SU-DHL-6 (cell line): ENCODE data around the gene ADCY7.

Experiments used
- EZH2phosphoT487 ChIP-seq: fragments of 200-600 bp; sonication (generic), shearing (Covaris generic); conservative IDR thresholded peaks from 2 replicates; pipeline ENCODE4 v1.6.1; 2018; ENCODE audit warnings: mild to moderate bottlenecking, antibody characterized with exemption, low read length, moderate library complexity, mixed read lengths
- TF ChIP-seq, protein P1 (sequence below): fragments of 200-600 bp; sonication (generic); IDR thresholded peaks from one replicate; pipeline ENCODE4 v1.5.1; 2017; ENCODE audit warnings: antibody characterized with exemption, mild to moderate bottlenecking, low read length, moderate library complexity; ENCODE audit not compliant: insufficient read depth, poor library complexity, severe bottlenecking

GRCh38 chr16:50282955-50283631, 16.7 kb downstream of the ADCY7 start:
- no peak for TF ChIP-seq EZH2phosphoT487
- TF ChIP-seq, protein P1, sequence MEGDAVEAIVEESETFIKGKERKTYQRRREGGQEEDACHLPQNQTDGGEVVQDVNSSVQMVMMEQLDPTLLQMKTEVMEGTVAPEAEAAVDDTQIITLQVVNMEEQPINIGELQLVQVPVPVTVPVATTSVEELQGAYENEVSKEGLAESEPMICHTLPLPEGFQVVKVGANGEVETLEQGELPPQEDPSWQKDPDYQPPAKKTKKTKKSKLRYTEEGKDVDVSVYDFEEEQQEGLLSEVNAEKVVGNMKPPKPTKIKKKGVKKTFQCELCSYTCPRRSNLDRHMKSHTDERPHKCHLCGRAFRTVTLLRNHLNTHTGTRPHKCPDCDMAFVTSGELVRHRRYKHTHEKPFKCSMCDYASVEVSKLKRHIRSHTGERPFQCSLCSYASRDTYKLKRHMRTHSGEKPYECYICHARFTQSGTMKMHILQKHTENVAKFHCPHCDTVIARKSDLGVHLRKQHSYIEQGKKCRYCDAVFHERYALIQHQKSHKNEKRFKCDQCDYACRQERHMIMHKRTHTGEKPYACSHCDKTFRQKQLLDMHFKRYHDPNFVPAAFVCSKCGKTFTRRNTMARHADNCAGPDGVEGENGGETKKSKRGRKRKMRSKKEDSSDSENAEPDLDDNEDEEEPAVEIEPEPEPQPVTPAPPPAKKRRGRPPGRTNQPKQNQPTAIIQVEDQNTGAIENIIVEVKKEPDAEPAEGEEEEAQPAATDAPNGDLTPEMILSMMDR = no peak
